ENCODE results near the gene PCBP4.
A peak's percentile ranks its signal among the peaks of the same experiment; 100 is the strongest.

PCBP4 gene

DNA sequence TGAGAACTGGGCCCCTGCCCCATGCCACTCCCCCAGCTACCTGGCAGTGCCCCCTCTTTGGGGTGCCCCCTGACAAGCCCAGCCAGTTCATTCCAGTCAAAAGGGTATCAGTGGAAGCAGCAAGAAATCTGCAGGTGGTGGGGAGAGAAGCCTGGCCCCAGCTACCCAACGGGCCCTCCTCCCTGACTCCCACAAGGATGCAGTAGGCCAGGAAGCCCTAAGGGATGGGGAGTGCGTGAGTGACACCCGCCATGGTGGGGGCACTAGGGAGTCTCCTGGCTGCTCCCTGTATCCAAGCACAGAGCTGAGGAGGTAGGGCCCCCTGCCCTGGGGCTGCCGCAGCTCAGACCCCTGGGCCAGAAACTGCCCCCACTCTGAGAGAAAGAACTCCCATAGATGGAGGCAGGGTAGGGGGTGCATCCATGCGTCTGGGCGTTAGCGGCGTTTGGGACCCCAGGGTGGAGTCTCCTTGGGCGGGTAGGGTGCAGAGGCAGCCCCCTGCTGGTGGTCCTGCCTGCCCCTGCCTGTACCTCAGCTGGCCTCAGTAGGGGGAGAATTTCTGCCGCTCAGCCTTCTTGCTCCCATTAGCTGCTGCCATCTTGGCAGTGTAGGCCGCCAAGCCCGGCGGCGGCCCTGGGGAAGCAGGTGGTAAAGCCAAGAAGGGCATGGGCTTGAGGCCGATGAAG is 9.6 kb downstream of the PCBP4 start:
- peaks cover 5% of the 10 kb centered on the region for H3K4me1 Mint-ChIP-seq (ENCODE audit: low read depth)
- H3K9me3 Mint-ChIP-seq: no peaks in the 10 kb centered on the region
- no peak overlapping the region for H3K4me3 Mint-ChIP-seq

GRCh38 chr3:51955893-51956770 is 11.1 kb downstream of the PCBP4 start:
- H3K4me1 Mint-ChIP-seq (ENCODE audit: low read depth): peaks cover 5% of the 10 kb centered on the region
- no peaks in the 10 kb centered on the region for H3K9me3 Mint-ChIP-seq
- peaks cover 21% of the 10 kb centered on the region for H3K27me3 Mint-ChIP-seq
- no peak overlapping the region for H3K27ac Mint-ChIP-seq
- H3K36me3 Mint-ChIP-seq (ENCODE audit: low read depth): peaks cover 4% of the 10 kb centered on the region
- H3K4me3 Mint-ChIP-seq: peak overlapping the region; percentile 26

More for the DNA sequence above, 9.6 kb downstream of the PCBP4 start:
- H3K27ac Mint-ChIP-seq: no peak overlapping the region
- peaks cover 4% of the 10 kb centered on the region for H3K36me3 Mint-ChIP-seq (ENCODE audit: low read depth)
- peaks cover 21% of the 10 kb centered on the region for H3K27me3 Mint-ChIP-seq

DNA sequence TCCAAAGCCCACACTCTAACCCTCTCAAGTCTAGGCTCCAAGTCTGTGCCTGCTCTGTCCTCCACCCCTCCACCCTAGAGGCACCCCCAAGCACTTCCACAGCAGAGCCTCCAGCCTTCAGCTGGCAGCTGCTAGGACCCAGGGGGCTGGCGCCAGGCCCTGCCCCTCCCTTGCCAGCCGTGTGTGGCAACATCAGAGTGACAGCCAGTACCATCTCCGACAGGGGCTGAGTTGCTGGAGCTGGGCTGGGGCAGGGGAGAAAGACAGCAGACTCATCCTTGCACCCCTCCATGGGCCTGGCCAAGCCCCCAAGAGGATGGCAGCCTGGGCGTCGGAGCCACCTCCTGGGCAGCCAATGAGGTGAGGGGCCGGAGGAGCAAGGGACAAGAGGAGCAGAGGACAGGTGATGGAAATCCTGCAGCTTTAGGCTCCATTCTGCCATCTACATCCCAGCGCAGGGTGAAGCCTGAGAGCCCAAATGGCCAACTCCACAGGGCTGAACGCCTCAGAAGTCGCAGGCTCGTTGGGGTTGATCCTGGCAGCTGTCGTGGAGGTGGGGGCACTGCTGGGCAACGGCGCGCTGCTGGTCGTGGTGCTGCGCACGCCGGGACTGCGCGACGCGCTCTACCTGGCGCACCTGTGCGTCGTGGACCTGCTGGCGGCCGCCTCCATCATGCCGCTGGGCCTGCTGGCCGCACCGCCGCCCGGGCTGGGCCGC is 11.9 kb downstream of the PCBP4 start, which contains the start of gene GPR62:
Gene GPR62 (plus strand): TSS at position 207 of the 718 bp plus-strand sequence. CDS start 272 bp downstream, at position 479.
- H3K4me3 Mint-ChIP-seq: no peak within 1 kb of the TSS
- no peak within 1 kb of the TSS for H3K27ac Mint-ChIP-seq
- H3K27me3 Mint-ChIP-seq: peaks cover 21% of the 10 kb centered on the region
- H3K9me3 Mint-ChIP-seq: no peaks in the 10 kb centered on the region
- H3K36me3 Mint-ChIP-seq (ENCODE audit: low read depth): peaks cover 4% of the 10 kb centered on the region
- peaks cover 5% of the 10 kb centered on the region for H3K4me1 Mint-ChIP-seq (ENCODE audit: low read depth)

- Mint-ChIP-seq H3K27me3 (peaks cover 21% of the 10 kb centered on the region), H3K4me1 (ENCODE audit: low read depth) (peaks cover 5% of the 10 kb centered on the region), H3K27ac (no peak overlapping the region), H3K9me3 (no peaks in the 10 kb centered on the region), H3K36me3 (ENCODE audit: low read depth) (peaks cover 4% of the 10 kb centered on the region), H3K4me3 (no peak overlapping the region)
These were observed 12.5 kb downstream of the PCBP4 start for GRCh38 chr3:51954713-51955112.

DNA sequence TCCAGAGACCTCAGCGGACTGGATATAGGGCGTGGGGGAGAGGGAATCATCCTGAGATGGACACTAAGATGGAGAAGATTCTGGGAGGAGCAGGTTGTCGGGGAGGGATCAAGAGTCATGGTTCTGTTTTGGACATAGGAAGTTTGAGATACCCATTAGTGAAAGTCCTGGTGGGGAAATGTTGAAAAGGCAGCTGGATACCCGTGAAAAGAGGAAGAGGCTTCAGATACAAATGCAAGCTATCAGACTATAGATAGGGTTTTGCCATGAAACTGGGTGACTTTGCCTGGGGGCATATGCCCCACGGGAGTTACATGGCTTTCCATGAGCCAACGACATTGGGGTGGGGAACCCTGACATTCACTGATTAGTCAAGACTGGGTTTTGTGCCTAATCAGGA is 13.1 kb downstream of the PCBP4 start:
- H3K36me3 Mint-ChIP-seq (ENCODE audit: low read depth): peaks cover 4% of the 10 kb centered on the region
- H3K27me3 Mint-ChIP-seq: peaks cover 21% of the 10 kb centered on the region
- H3K4me1 Mint-ChIP-seq (ENCODE audit: low read depth): peaks cover 5% of the 10 kb centered on the region
- no peak overlapping the region for H3K4me3 Mint-ChIP-seq
- no peaks in the 10 kb centered on the region for H3K9me3 Mint-ChIP-seq
- H3K27ac Mint-ChIP-seq: no peak overlapping the region

GRCh38 chr3:51953445-51953844 is 13.8 kb downstream of the PCBP4 start:
- H3K4me3 Mint-ChIP-seq: no peak overlapping the region

DNA sequence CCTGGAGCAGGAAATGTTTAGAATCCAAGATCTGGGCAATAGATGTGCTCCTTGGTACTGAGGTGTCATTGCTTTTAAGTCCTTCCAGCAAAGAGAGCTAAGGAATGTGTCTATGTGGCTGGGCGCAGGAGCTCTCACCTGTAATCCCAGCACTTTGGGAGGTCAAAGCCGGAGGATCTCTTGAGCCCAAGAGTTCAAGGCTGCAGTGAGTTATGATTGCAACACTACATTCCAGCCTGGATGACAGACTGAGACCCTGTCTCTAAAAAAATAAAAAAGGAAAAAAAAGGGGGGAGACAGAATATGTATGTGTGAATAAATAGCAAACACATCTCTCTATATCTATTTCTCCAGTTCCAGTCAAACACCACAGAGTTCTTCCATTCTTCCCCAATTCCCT is 16.4 kb downstream of the PCBP4 start:
- no peak overlapping the region for H3K4me3 Mint-ChIP-seq
- no peaks in the 10 kb centered on the region for H3K4me1 Mint-ChIP-seq (ENCODE audit: low read depth)
- no peaks in the 10 kb centered on the region for H3K9me3 Mint-ChIP-seq
- H3K27me3 Mint-ChIP-seq: peaks cover 18% of the 10 kb centered on the region
- H3K27ac Mint-ChIP-seq: no peak overlapping the region
- no peaks in the 10 kb centered on the region for H3K36me3 Mint-ChIP-seq (ENCODE audit: low read depth)

More at GRCh38 chr3:51953445-51953844, 13.8 kb downstream of the PCBP4 start:
- Mint-ChIP-seq H3K27ac (no peak overlapping the region), H3K36me3 (ENCODE audit: low read depth) (peaks cover 4% of the 10 kb centered on the region), H3K27me3 (peaks cover 21% of the 10 kb centered on the region), H3K9me3 (no peaks in the 10 kb centered on the region), H3K4me1 (ENCODE audit: low read depth) (peaks cover 5% of the 10 kb centered on the region)

GRCh38 chr3:51949121-51949520 is 18.1 kb downstream of the PCBP4 start:
- Mint-ChIP-seq H3K4me1 (ENCODE audit: low read depth) (no peaks in the 10 kb centered on the region), H3K4me3 (no peak overlapping the region), H3K36me3 (ENCODE audit: low read depth) (no peaks in the 10 kb centered on the region), H3K9me3 (no peaks in the 10 kb centered on the region), H3K27me3 (peaks cover 9% of the 10 kb centered on the region), H3K27ac (no peak overlapping the region)

- Mint-ChIP-seq H3K36me3 (ENCODE audit: low read depth) (no peaks in the 10 kb centered on the region), H3K9me3 (no peaks in the 10 kb centered on the region), H3K4me1 (ENCODE audit: low read depth) (peaks cover under 1% of the 10 kb centered on the region), H3K27ac (no peak overlapping the region), H3K27me3 (no peaks in the 10 kb centered on the region), H3K4me3 (no peak overlapping the region)
These were observed 19.2 kb downstream of the PCBP4 start for GRCh38 chr3:51948016-51948580.

DNA sequence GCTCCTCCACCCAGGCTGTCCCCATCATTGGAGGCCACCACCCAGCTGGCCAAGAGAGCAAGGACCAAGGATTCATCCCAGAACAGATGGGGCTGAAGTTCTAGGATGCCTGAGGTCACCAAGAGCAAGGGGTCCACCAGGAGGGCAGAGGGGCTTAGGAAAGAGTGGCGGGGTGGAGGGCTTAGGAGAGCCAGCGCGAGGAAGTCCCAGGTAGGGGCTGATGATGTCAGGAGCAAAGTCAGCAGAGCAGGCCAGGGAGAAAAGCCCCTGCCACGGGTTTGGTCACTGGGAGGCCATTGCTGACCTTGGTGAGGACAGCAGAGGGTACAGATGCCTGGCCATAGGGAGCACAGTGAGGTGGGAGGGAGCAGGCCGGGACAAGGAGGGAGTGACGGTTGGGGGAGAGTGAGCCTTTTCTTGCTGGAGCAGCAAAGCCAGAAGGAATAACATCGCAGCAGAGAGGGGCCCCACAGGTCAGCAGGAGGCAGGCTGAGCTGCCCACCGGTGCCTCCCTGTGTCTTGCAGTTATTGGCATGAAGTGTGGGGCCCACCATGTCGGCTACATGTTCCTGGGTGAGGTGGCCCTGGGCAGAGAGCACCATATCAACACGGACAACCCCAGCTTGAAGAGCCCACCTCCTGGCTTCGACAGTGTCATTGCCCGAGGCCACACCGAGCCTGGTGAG is 19.9 kb downstream of the PCBP4 start:
- Mint-ChIP-seq H3K4me1 (ENCODE audit: low read depth) (peaks cover 8% of the 10 kb centered on the region), H3K27me3 (no peaks in the 10 kb centered on the region), H3K4me3 (no peak overlapping the region), H3K36me3 (ENCODE audit: low read depth) (no peaks in the 10 kb centered on the region), H3K27ac (no peak overlapping the region), H3K9me3 (no peaks in the 10 kb centered on the region)

GRCh38 chr3:51946796-51947195 is 20.5 kb downstream of the PCBP4 start:
- no peaks in the 10 kb centered on the region for H3K9me3 Mint-ChIP-seq
- peaks cover 8% of the 10 kb centered on the region for H3K4me1 Mint-ChIP-seq (ENCODE audit: low read depth)
- no peaks in the 10 kb centered on the region for H3K36me3 Mint-ChIP-seq (ENCODE audit: low read depth)
- H3K27ac Mint-ChIP-seq: no peak overlapping the region
- no peaks in the 10 kb centered on the region for H3K27me3 Mint-ChIP-seq
- H3K4me3 Mint-ChIP-seq: no peak overlapping the region

DNA sequence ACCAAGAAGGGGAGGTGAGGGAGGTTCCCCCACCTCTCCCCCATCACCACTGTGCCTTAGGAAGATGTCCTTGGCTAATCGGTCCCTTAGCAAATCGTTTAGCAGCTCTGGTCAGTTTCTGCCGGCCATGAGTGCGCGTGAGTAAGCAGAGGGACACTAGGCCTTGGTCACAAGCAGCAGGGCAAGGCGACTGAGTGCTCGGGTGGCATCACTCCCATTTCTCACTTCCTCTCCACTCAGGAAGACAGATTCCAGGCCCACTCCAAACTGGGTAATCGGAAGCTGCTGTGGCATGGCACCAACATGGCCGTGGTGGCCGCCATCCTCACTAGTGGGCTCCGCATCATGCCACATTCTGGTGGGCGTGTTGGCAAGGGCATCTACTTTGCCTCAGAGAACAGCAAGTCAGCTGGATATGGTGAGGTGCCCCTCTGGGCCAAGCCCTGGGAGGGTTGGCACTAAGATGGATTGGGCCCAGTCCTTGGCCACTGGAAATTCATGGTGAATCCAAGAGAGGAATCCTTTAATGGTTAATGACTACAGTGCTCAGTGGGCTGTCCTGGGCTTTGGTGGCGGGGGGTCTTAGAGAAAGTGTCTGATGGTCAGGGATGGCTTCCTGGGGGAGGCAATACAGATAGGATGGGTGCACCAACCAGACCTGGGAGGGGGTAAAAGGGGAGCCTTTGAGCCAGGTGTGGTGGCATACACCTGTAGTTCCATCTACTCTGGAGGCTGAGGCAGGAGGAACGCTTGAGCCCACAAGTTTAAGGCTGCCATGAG is 21.1 kb downstream of the PCBP4 start:
- no peaks in the 10 kb centered on the region for H3K9me3 Mint-ChIP-seq
- peaks cover 9% of the 10 kb centered on the region for H3K4me1 Mint-ChIP-seq (ENCODE audit: low read depth)
- no peak overlapping the region for H3K27ac Mint-ChIP-seq
- peaks cover 1% of the 10 kb centered on the region for H3K36me3 Mint-ChIP-seq (ENCODE audit: low read depth)
- no peak overlapping the region for H3K4me3 Mint-ChIP-seq
- no peaks in the 10 kb centered on the region for H3K27me3 Mint-ChIP-seq

DNA sequence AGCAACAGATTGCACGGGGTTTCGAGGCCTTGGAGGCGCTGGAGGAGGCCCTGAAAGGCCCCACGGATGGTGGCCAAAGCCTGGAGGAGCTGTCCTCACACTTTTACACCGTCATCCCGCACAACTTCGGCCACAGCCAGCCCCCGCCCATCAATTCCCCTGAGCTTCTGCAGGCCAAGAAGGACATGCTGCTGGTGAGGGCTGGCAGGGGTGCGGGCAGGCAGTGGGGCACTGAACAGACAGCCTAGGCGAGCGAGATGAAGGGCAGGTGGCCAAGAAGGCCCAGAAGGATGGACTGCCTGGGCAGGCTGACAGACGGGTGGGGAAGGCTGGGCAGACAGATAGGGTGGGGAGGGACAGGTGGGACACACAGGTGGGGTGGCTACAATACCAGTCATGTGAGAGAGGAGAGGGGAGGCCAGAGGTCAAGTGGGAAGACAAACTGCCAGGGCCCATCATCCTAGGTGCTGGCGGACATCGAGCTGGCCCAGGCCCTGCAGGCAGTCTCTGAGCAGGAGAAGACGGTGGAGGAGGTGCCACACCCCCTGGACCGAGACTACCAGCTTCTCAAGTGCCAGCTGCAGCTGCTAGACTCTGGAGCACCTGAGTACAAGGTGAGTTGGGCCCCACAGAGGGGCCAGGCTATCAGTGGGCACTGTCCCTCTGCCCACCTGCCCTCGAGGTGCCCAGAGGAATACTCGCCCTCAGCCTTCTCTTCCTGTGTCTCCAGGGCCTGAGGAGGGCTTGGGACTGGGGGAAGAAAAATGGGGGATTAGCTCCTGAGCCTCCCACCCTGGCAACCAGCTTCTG is 22.0 kb downstream of the PCBP4 start:
- Mint-ChIP-seq H3K4me3 (no peak overlapping the region), H3K4me1 (ENCODE audit: low read depth) (peaks cover 18% of the 10 kb centered on the region), H3K27me3 (no peaks in the 10 kb centered on the region), H3K27ac (no peak overlapping the region), H3K9me3 (no peaks in the 10 kb centered on the region), H3K36me3 (ENCODE audit: low read depth) (peaks cover 10% of the 10 kb centered on the region)
